GM18909 (cell line): ENCODE data around the gene MN1.

Experiments used
- ATAC-seq: cut with Tn5 transposase; IDR thresholded peaks from one replicate; pipeline ENCODE4 v1.9.1; 2021; ENCODE audit warnings: mild to moderate bottlenecking; ENCODE audit not compliant: unreplicated experiment, poor library complexity

Gene MN1

GRCh38 chr22:27765706-27766291, 35.8 kb downstream of the MN1 start:
- no peak for ATAC-seq

GRCh38 chr22:27764722-27765236, 36.8 kb downstream of the MN1 start:
- ATAC-seq = no peak

GRCh38 chr22:27761665-27762064, 39.9 kb downstream of the MN1 start:
- no peak for ATAC-seq

GRCh38 chr22:27761000-27761399, 40.6 kb downstream of the MN1 start:
- ATAC-seq = no peak

GRCh38 chr22:27760474-27760873, 41.1 kb downstream of the MN1 start:
- ATAC-seq = no peak

GRCh38 chr22:27757928-27758525, 43.5 kb downstream of the MN1 start:
- no peak for ATAC-seq

- ATAC-seq = no peak
These were observed 45.3 kb downstream of the MN1 start for GRCh38 chr22:27756212-27756660.

GRCh38 chr22:27755521-27756211, 45.9 kb downstream of the MN1 start:
- no peak for ATAC-seq

GRCh38 chr22:27754888-27755480, 46.6 kb downstream of the MN1 start:
- ATAC-seq = no peak

GRCh38 chr22:27754247-27754887, 47.2 kb downstream of the MN1 start:
- no peak for ATAC-seq

GRCh38 chr22:27752771-27753170, 48.8 kb downstream of the MN1 start:
- ATAC-seq = no peak

- ATAC-seq = no peak
These were observed 49.4 kb downstream of the MN1 start for GRCh38 chr22:27752141-27752540.

GRCh38 chr22:27751277-27752070, 50.1 kb downstream of the MN1 start:
- ATAC-seq = no peak

- ATAC-seq = no peak
These were observed 50.8 kb downstream of the MN1 start for GRCh38 chr22:27750584-27751265.

- no peak for ATAC-seq
These were observed 51.8 kb downstream of the MN1 start for GRCh38 chr22:27749597-27750225.

GRCh38 chr22:27748751-27749191, 52.8 kb downstream of the MN1 start:
- no peak for ATAC-seq

GRCh38 chr22:27748349-27748748, 53.2 kb downstream of the MN1 start:
- no peak for ATAC-seq

- ATAC-seq = no peak
These were observed 53.9 kb downstream of the MN1 start for GRCh38 chr22:27747396-27748221.
